GM19193 (cell line): ENCODE measurements around the gene MDP1.

Source experiments
- POLR2A ChIP-seq: IDR thresholded peaks from 4 replicates; pipeline ENCODE4 v1.6.1; 2011; ENCODE audit not compliant: insufficient read depth, insufficient read length; ENCODE audit errors: extremely low read depth

Gene MDP1

GRCh38 chr14:24184104-24184970, 31.5 kb downstream of the MDP1 start:
- no peak for TF ChIP-seq POLR2A

GRCh38 chr14:24183014-24183481, 32.8 kb downstream of the MDP1 start:
- TF ChIP-seq POLR2A, result no peak

- TF ChIP-seq POLR2A, result peak; percentile 14
Measured at GRCh38 chr14:24182110-24182882, 33.6 kb downstream of the MDP1 start.

GRCh38 chr14:24181371-24182077, 34.3 kb downstream of the MDP1 start:
- TF ChIP-seq POLR2A, result peak; percentile 8

- TF ChIP-seq POLR2A, result peak; percentile 32
Measured at GRCh38 chr14:24179961-24180796, 35.7 kb downstream of the MDP1 start.

- peak; percentile 28 for TF ChIP-seq POLR2A
Measured at GRCh38 chr14:24179294-24179960, 36.4 kb downstream of the MDP1 start.

- no peak for TF ChIP-seq POLR2A
Measured at GRCh38 chr14:24178399-24179178, 37.3 kb downstream of the MDP1 start.

- TF ChIP-seq POLR2A, result no peak
Measured at GRCh38 chr14:24177891-24178290, 38.0 kb downstream of the MDP1 start.

GRCh38 chr14:24177041-24177825, 38.6 kb downstream of the MDP1 start:
- no peak for TF ChIP-seq POLR2A

GRCh38 chr14:24176599-24176998, 39.3 kb downstream of the MDP1 start:
- TF ChIP-seq POLR2A, result no peak

GRCh38 chr14:24172871-24173281, 43.0 kb downstream of the MDP1 start:
- peak; percentile 16 for TF ChIP-seq POLR2A

- TF ChIP-seq POLR2A, result no peak
Measured at GRCh38 chr14:24172261-24172860, 43.5 kb downstream of the MDP1 start.
